ENCODE measurements around the gene IGF2R.

IGF2R gene

GRCh38 chr6:159977904-159978268 is 9.0 kb downstream of the IGF2R start:
- Histone ChIP-seq H2AFZ (no peak overlapping the region), H3K27ac (no peak overlapping the region), H3K27me3 (ENCODE audit: control insufficient read depth, insufficient read depth, low read length) (no peaks in the 10 kb centered on the region), H3K9ac (no peak overlapping the region), H3K4me3 (ENCODE audit: low read depth, low read length) (no peak overlapping the region), H3K4me2 (ENCODE audit: low read length) (no peak overlapping the region), H3K4me1 (peaks cover 16% of the 10 kb centered on the region), H3K9me3 (ENCODE audit: control insufficient read depth, low read length) (no peaks in the 10 kb centered on the region), H3K36me3 (ENCODE audit: control insufficient read depth, insufficient read depth, low read length) (no peaks in the 10 kb centered on the region), H3K79me2 (peaks cover 45% of the 10 kb centered on the region)
- TF ChIP-seq CTCF (IDR thresholded peaks at IDR 0.05) = no peak

GRCh38 chr6:159978291-159979135 is 9.6 kb downstream of the IGF2R start:
- Histone ChIP-seq H2AFZ (no peak overlapping the region), H3K4me1 (peaks cover 22% of the 10 kb centered on the region), H3K27me3 (ENCODE audit: control insufficient read depth, insufficient read depth, low read length) (no peaks in the 10 kb centered on the region), H3K9ac (no peak overlapping the region), H3K9me3 (ENCODE audit: control insufficient read depth, low read length) (no peaks in the 10 kb centered on the region), H3K36me3 (ENCODE audit: control insufficient read depth, insufficient read depth, low read length) (no peaks in the 10 kb centered on the region), H3K27ac (no peak overlapping the region), H3K4me2 (ENCODE audit: low read length) (no peak overlapping the region), H3K79me2 (peaks cover 49% of the 10 kb centered on the region), H3K4me3 (ENCODE audit: low read depth, low read length) (no peak overlapping the region)
- no peak for TF ChIP-seq CTCF (IDR thresholded peaks at IDR 0.05)

GRCh38 chr6:159979136-159979874 is 10.4 kb downstream of the IGF2R start:
- H3K9me3 ChIP-seq (ENCODE audit: control insufficient read depth, low read length) = no peaks in the 10 kb centered on the region
- H3K9ac ChIP-seq = no peak overlapping the region
- no peak overlapping the region for H3K4me3 ChIP-seq (ENCODE audit: low read depth, low read length)
- peaks cover 57% of the 10 kb centered on the region for H3K79me2 ChIP-seq
- H3K27ac ChIP-seq = no peak overlapping the region
- H3K27me3 ChIP-seq (ENCODE audit: control insufficient read depth, insufficient read depth, low read length) = no peaks in the 10 kb centered on the region
- H2AFZ ChIP-seq = no peak overlapping the region
- no peaks in the 10 kb centered on the region for H3K36me3 ChIP-seq (ENCODE audit: control insufficient read depth, insufficient read depth, low read length)
- peaks cover 27% of the 10 kb centered on the region for H3K4me1 ChIP-seq
- no peak for TF ChIP-seq CTCF (IDR thresholded peaks at IDR 0.05)
- H3K4me2 ChIP-seq (ENCODE audit: low read length) = no peak overlapping the region

GRCh38 chr6:159980474-159980873 is 11.6 kb downstream of the IGF2R start:
- H3K4me2 ChIP-seq (ENCODE audit: low read length) = no peak overlapping the region
- peaks cover 27% of the 10 kb centered on the region for H3K4me1 ChIP-seq
- no peak overlapping the region for H3K9ac ChIP-seq
- H3K36me3 ChIP-seq (ENCODE audit: control insufficient read depth, insufficient read depth, low read length) = no peaks in the 10 kb centered on the region
- peaks cover 58% of the 10 kb centered on the region for H3K79me2 ChIP-seq
- H3K9me3 ChIP-seq (ENCODE audit: control insufficient read depth, low read length) = no peaks in the 10 kb centered on the region
- H3K27ac ChIP-seq = no peak overlapping the region
- H3K4me3 ChIP-seq (ENCODE audit: low read depth, low read length) = no peak overlapping the region
- TF ChIP-seq CTCF (IDR thresholded peaks at IDR 0.05) = no peak
- no peak overlapping the region for H2AFZ ChIP-seq
- no peaks in the 10 kb centered on the region for H3K27me3 ChIP-seq (ENCODE audit: control insufficient read depth, insufficient read depth, low read length)

Data from parathyroid adenoma (tissue), 2 donors.